Ectodermal cell (in vitro differentiated cells): ENCODE data around the gene ARHGDIG.

Experiments
- H3K27ac ChIP-seq: 2 replicates; pipeline ENCODE4 v1.7.0; 2013; ENCODE audit warnings: mild to moderate bottlenecking, low read depth, low read length; ENCODE audit not compliant: insufficient read depth, poor library complexity, severe bottlenecking
- H3K27me3 ChIP-seq: 2 replicates; pipeline ENCODE4 v1.7.0; 2013; ENCODE audit warnings: mild to moderate bottlenecking, low read length; ENCODE audit not compliant: insufficient read depth, control insufficient read depth, poor library complexity, severe bottlenecking
- H3K36me3 ChIP-seq: one replicate; pipeline ENCODE4 v1.7.0; 2013; ENCODE audit warnings: low read length; ENCODE audit not compliant: control insufficient read depth, insufficient read depth
- H3K4me1 ChIP-seq: one replicate; pipeline ENCODE4 v1.7.0; 2013; ENCODE audit warnings: low read length; ENCODE audit not compliant: control insufficient read depth, insufficient read depth
- H3K4me3 ChIP-seq: 2 replicates; pipeline ENCODE4 v1.7.0; 2013; ENCODE audit warnings: low read depth, low read length, control low read depth; ENCODE audit not compliant: insufficient read depth
- H3K9me3 ChIP-seq: 2 replicates; pipeline ENCODE4 v1.7.0; 2013; ENCODE audit warnings: mild to moderate bottlenecking, low read length, moderate library complexity; ENCODE audit not compliant: control insufficient read depth
- WGBS, 2 experiments: methylation state at CpG; one replicate each; pipeline ENCODE4 v1.1.7; 2013; ENCODE audit warnings: missing lambda C conversion rate in 2 of 2; 5-methylcytosine and 5-hydroxymethylcytosine counted together

Gene ARHGDIG

DNA sequence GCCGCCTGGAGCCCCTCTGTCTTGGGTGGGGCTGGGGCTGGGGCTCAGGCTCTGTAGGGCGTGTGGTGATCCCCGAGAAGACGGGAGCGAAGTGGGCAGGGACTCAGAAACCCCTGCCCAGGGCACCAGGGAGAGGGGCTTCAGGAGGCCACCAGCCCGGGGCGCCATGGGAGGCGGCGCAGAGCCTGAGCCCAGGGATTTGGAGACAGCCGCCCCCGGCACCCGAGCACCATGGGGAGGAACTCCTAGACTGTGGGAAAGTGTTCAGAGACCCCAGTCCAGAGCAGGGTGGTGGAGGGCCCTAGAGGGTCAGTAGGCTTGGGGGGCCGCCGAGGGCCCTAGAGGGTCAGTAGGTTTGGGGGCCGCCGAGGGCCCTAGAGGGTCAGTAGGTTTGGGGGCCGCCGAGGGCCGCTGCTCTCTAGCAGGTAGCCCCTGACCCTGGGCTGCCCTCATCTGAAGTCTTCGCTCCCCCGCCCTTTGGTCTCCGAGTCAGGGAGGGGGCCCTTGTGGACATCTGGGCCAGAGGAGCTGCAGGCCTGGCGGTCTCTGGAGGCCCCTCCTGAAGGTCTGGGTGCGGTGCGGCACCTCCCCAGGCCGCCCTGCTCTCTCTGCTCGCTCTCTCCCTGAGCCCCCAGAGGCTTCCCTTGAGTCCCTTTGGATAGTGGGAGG, 734 bp downstream of the ARHGDIG start:
- H3K4me3 ChIP-seq, result peak overlapping the region; percentile 45
- no peak overlapping the region for H3K27ac ChIP-seq

DNA sequence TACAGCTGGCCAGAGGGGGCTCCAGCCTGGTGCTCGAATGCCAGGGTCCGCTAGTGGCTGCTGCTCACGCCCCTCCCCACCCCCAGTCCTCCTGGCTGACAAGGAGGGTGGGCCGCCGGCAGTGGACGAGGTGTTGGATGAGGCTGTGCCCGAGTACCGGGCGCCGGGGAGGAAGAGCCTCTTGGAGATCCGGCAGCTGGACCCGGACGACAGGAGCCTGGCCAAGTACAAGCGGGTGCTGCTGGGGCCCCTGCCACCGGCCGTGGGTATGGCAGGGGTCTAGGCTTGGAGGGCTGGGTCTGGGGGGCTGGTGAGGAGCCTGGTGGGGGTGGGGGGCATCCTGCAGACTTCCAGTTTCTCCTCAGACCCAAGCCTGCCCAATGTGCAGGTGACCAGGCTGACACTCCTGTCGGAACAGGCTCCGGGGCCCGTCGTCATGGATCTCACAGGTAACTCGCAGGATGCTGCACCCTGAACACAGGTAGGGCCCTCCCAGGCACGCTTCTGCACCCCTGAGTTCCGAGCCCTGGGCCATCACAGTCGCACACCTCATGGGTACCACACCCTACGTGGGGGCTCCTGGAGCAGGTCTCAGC, 1.4 kb downstream of the ARHGDIG start:
- H3K4me3 ChIP-seq, result no peak overlapping the region
- peaks cover 7% of the 10 kb centered on the region for H3K4me1 ChIP-seq
- peaks cover 42% of the 10 kb centered on the region for H3K27me3 ChIP-seq
- no peaks in the 10 kb centered on the region for H3K9me3 ChIP-seq
- WGBS, 2 experiments, result 90% methylated on average over 25 of the region's 25 CpGs
- H3K36me3 ChIP-seq, result peaks cover 5% of the 10 kb centered on the region
- H3K27ac ChIP-seq, result no peak overlapping the region

More for the DNA sequence above, 734 bp downstream of the ARHGDIG start:
- H3K9me3 ChIP-seq, result no peaks in the 10 kb centered on the region
- peaks cover 49% of the 10 kb centered on the region for H3K27me3 ChIP-seq
- WGBS, 2 experiments, result 67 to 68% methylated on average over 27 of the region's 27 CpGs
- no peaks in the 10 kb centered on the region for H3K36me3 ChIP-seq
- H3K4me1 ChIP-seq, result peaks cover 7% of the 10 kb centered on the region

DNA sequence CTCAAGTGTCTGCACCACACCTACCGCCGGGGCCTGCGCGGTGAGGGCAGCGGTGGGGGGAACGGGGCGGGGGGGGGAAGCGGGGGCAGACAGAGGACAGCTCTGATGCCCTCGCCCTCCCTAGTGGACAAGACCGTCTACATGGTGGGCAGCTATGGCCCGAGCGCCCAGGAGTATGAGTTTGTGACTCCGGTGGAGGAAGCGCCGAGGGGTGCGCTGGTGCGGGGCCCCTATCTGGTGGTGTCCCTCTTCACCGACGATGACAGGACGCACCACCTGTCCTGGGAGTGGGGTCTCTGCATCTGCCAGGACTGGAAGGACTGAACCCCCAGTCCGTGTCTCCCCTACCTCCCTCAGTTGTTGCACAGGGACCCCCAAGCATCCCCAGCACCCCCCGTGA, 2.1 kb downstream of the ARHGDIG start:
- Histone ChIP-seq H3K9me3 (no peaks in the 10 kb centered on the region), H3K4me1 (peaks cover 7% of the 10 kb centered on the region), H3K4me3 (no peak overlapping the region), H3K27me3 (peaks cover 36% of the 10 kb centered on the region), H3K36me3 (peaks cover 6% of the 10 kb centered on the region), H3K27ac (no peak overlapping the region)
- 94% methylated on average over 22 of the region's 22 CpGs for WGBS, 2 experiments

DNA sequence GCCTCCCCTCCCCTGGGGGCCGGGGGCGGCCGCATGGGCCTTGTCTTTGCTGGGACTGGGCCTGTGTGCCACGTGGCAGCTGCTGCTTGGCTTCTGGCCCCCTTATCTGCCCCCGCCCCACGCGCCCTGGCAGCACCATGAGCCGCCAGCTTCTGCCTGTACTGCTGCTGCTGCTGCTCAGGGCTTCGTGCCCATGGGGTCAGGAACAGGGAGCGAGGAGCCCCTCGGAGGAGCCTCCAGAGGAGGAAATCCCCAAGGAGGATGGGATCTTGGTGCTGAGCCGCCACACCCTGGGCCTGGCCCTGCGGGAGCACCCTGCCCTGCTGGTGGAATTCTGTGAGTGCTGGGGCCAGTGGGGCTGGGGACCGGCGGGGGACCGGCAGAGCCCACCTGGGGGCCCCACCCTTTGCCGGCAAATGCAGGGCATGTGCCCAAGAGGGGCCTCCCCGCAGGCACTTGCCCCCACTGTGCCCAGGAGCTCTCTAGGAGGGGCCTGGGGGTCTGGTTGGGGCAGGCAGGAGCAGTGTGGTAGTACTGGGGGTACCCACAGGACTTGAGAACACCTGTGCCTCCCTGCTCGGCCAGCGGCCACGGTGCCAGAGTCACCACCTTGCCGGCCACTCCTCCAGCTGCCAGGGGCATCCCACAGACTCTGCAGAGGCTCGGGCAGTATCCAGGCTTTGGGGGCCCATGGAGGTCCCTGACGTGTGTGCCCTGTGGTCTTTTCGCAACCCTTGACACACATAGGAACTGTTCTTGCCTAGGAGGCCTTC, 2.8 kb downstream of the ARHGDIG start, which contains the start of gene PDIA2:
PDIA2 (plus strand) TSS at position 132 of the 773 bp plus-strand sequence; CDS start at position 138, 6 bp downstream.
- peaks cover 6% of the 10 kb centered on the region for H3K36me3 ChIP-seq
- H3K27me3 ChIP-seq, result peaks cover 36% of the 10 kb centered on the region
- H3K27ac ChIP-seq, result no peak within 1 kb of the TSS
- peaks cover 7% of the 10 kb centered on the region for H3K4me1 ChIP-seq
- H3K4me3 ChIP-seq, result no peak within 1 kb of the TSS
- H3K9me3 ChIP-seq, result no peaks in the 10 kb centered on the region
- 90% methylated on average over 25 of the region's 25 CpGs for WGBS, 2 experiments

DNA sequence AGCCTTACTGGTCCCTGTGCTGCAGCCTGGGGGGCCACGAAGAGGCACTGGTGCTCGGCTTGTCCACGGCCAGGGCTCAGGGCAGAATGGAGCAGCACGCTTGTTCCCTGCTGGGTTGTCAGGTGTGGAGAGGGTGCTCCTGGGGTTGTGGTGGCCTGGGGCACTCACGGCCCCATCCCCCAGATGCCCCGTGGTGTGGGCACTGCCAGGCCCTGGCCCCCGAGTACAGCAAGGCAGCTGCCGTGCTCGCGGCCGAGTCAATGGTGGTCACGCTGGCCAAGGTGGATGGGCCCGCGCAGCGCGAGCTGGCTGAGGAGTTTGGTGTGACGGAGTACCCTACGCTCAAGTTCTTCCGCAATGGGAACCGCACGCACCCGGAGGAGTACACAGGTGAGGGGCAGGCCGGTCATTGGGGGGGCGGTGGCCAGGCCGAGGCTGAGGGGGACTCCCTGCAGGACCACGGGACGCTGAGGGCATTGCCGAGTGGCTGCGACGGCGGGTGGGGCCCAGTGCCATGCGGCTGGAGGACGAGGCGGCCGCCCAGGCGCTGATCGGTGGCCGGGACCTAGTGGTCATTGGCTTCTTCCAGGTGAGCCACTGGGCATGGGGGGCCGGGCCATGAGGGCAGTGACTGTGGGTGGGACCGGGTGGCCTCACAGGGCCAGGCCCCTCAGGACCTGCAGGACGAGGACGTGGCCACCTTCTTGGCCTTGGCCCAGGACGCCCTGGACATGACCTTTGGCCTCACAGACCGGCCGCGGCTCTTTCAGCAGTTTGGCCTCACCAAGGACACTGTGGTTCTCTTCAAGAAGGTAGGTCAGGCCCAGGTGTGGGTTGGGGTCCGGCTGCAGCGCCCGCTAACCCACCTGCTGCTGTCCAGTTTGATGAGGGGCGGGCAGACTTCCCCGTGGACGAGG, 4.1 kb downstream of the ARHGDIG start:
- Histone ChIP-seq H3K36me3 (peaks cover 16% of the 10 kb centered on the region), H3K4me1 (peaks cover 7% of the 10 kb centered on the region), H3K4me3 (no peak overlapping the region), H3K9me3 (no peaks in the 10 kb centered on the region), H3K27ac (no peak overlapping the region), H3K27me3 (peaks cover 24% of the 10 kb centered on the region)
- 95% methylated on average over 52 of the region's 52 CpGs for WGBS, 2 experiments

DNA sequence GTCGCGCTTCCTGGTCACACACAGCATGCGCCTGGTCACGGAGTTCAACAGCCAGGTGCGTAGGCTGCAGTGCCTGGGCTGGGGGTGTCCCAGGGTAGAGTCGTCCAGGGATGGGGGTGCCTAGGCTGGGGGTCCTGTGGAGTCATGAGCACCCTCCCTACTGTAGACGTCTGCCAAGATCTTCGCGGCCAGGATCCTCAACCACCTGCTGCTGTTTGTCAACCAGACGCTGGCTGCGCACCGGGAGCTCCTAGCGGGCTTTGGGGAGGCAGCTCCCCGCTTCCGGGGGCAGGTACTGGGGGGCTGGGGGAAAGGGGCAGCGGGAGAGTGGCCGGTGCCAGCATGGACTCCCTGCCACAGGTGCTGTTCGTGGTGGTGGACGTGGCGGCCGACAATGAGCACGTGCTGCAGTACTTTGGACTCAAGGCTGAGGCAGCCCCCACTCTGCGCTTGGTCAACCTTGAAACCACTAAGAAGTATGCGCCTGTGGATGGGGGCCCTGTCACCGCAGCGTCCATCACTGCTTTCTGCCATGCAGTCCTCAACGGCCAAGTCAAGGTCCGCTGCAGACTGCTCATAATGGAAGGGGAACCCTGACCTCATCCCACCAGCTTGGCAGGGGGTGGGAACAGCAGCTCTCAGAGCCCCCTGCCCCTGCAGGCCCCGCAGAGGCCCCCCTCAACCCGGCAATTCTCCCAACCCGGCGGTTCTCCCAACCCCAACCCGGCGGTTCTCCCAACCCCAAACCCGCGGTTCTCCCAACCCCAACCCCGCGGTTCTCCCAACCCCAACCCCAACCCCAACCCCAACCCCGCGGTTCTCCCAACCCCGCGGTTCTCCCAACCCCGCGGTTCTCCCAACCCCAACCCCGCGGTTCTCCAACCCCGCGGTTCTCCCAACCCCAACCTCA, 5.0 kb downstream of the ARHGDIG start:
- Histone ChIP-seq H3K36me3 (peaks cover 21% of the 10 kb centered on the region), H3K27ac (no peak overlapping the region)
- WGBS, 2 experiments, result 94 to 95% methylated on average over 43 to 46 of the region's 48 CpGs

DNA sequence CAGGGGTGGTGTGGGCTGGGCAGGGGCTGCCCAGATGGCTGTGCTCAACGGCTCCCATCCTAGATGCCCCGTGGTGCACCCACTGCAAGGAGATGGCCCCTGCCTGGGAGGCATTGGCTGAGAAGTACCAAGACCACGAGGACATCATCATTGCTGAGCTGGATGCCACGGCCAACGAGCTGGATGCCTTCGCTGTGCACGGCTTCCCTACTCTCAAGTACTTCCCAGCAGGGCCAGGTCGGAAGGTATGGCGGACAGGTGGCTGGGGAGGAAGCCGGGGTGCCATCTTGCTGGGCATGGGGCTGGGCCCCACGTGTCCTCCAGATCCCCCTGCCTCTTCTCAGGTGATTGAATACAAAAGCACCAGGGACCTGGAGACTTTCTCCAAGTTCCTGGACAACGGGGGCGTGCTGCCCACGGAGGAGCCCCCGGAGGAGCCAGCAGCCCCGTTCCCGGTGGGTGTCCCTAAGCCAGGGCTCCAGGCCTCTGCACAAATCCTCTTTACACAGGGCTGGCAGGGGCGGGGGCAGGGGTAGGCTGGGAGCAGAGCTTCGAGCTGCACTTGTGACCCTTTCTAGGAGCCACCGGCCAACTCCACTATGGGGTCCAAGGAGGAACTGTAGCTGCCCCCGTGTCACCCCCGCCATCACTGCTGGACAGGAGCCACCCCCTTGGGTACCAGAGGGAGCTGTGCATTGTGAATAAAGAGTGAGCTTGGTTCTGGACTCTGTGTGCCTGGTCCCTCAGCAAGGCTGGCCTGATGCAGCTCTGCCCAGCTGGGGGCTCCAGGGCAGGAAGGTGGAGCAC, 6.3 kb downstream of the ARHGDIG start:
- H3K27ac ChIP-seq, result no peak overlapping the region
- no peak overlapping the region for H3K4me3 ChIP-seq
- no peaks in the 10 kb centered on the region for H3K4me1 ChIP-seq
- WGBS, 2 experiments, result 92 to 93% methylated on average over 22 of the region's 22 CpGs
- H3K9me3 ChIP-seq, result no peaks in the 10 kb centered on the region
- H3K36me3 ChIP-seq, result peaks cover 21% of the 10 kb centered on the region
- peaks cover 4% of the 10 kb centered on the region for H3K27me3 ChIP-seq

More for the DNA sequence above, 5.0 kb downstream of the ARHGDIG start:
- peaks cover 7% of the 10 kb centered on the region for H3K4me1 ChIP-seq
- H3K9me3 ChIP-seq, result no peaks in the 10 kb centered on the region
- peaks cover 16% of the 10 kb centered on the region for H3K27me3 ChIP-seq
- no peak overlapping the region for H3K4me3 ChIP-seq

DNA sequence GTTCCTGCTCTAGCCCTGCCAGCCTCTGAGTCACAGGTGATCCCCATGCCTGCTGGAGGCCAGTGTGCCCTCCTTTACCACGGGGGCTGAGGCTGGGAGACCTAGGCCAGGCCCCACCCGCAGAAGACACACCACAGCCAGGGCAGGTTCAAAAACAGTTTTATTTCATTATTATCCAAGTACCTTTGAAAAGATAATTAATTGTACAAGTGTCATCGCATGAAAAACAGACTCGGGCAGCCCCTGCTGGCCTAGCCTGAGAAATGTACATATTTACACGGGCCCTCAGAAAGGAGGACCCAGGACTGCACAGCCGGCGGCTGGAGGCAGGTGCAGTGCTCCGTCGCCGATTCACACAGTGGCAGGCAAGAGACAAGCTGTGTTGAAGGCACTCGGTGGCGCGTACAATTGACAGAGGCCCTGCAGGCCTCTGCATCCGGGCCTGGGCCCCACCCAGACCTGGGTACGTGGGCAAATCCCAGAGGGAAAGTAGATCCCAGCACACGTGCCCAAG, 7.0 kb downstream of the ARHGDIG start:
- Histone ChIP-seq H3K36me3 (peaks cover 23% of the 10 kb centered on the region), H3K27ac (no peak overlapping the region), H3K4me1 (no peaks in the 10 kb centered on the region), H3K4me3 (no peak overlapping the region), H3K9me3 (no peaks in the 10 kb centered on the region), H3K27me3 (no peaks in the 10 kb centered on the region)
- 91 to 93% methylated on average over 16 of the region's 16 CpGs for WGBS, 2 experiments
